ENCODE data around the gene PCDH1.

The PCDH1 gene

DNA sequence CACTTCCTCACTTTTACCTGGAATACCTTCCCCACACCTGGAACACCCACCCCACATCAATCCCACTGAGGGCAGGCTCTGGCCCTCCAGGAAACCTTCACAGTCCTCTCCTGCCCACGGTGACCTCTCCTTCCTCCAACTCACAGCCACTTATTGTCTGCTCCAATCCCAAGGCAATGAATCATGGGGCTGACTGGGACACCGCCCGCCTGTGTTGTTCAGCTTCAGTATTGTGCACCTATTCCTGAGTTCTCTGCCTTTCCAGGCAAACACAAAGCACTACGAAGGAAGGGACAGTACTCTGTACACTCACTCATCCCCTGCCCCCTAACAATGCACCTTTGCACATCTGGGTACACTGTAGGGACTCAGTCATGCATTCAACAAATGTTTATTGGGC lies 7.3 kb downstream of the PCDH1 start:
- TF ChIP-seq SIN3A (IDR thresholded peaks at IDR 0.05; ENCODE audit: borderline replicate concordance, insufficient read depth, low read length) (no peak), POLR2AphosphoS5 (IDR thresholded peaks at IDR 0.05; ENCODE audit: low read depth, low read length) (no peak), FOXP2 (optimal IDR thresholded peaks at IDR 0.05; ENCODE audit: borderline replicate concordance, extremely low read depth, extremely low read length, insufficient read depth) (no peak), TAF1 (IDR thresholded peaks at IDR 0.05; ENCODE audit: borderline replicate concordance, insufficient read depth, low read length) (no peak)
- TF ChIP-seq, protein P1, sequence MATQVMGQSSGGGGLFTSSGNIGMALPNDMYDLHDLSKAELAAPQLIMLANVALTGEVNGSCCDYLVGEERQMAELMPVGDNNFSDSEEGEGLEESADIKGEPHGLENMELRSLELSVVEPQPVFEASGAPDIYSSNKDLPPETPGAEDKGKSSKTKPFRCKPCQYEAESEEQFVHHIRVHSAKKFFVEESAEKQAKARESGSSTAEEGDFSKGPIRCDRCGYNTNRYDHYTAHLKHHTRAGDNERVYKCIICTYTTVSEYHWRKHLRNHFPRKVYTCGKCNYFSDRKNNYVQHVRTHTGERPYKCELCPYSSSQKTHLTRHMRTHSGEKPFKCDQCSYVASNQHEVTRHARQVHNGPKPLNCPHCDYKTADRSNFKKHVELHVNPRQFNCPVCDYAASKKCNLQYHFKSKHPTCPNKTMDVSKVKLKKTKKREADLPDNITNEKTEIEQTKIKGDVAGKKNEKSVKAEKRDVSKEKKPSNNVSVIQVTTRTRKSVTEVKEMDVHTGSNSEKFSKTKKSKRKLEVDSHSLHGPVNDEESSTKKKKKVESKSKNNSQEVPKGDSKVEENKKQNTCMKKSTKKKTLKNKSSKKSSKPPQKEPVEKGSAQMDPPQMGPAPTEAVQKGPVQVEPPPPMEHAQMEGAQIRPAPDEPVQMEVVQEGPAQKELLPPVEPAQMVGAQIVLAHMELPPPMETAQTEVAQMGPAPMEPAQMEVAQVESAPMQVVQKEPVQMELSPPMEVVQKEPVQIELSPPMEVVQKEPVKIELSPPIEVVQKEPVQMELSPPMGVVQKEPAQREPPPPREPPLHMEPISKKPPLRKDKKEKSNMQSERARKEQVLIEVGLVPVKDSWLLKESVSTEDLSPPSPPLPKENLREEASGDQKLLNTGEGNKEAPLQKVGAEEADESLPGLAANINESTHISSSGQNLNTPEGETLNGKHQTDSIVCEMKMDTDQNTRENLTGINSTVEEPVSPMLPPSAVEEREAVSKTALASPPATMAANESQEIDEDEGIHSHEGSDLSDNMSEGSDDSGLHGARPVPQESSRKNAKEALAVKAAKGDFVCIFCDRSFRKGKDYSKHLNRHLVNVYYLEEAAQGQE (IDR thresholded peaks at IDR 0.05; ENCODE audit: insufficient read depth in 1 of 2, low read depth in 2 of 2, low read length in 2 of 2), result no peak

DNA sequence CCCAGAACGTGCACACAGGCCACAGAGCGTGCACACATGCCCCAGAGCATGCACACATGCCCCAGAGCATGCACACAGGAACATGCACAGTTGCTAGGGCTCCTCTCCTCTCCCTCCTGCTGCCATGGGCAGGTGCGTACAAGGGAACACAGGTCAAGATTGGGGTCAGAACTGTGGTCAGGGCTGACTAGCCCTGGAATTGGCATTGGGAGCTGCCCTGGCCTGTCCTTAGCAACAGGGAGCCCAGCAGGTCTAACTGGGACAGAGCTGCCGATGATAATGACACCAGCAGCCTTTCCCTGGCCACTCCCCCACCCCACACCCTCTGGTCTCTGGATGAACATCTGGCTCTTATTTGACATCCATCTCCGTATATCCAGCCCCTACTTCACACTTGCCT lies 8.0 kb downstream of the PCDH1 start:
- no peak for TF ChIP-seq FOXP2 (optimal IDR thresholded peaks at IDR 0.05; ENCODE audit: borderline replicate concordance, extremely low read depth, extremely low read length, insufficient read depth)
- TF ChIP-seq SIN3A (IDR thresholded peaks at IDR 0.05; ENCODE audit: borderline replicate concordance, insufficient read depth, low read length), result no peak
- TF ChIP-seq POLR2AphosphoS5 (IDR thresholded peaks at IDR 0.05; ENCODE audit: low read depth, low read length), result no peak
- TF ChIP-seq, protein P1 (IDR thresholded peaks at IDR 0.05; ENCODE audit: insufficient read depth in 1 of 2, low read depth in 2 of 2, low read length in 2 of 2), result no peak

DNA sequence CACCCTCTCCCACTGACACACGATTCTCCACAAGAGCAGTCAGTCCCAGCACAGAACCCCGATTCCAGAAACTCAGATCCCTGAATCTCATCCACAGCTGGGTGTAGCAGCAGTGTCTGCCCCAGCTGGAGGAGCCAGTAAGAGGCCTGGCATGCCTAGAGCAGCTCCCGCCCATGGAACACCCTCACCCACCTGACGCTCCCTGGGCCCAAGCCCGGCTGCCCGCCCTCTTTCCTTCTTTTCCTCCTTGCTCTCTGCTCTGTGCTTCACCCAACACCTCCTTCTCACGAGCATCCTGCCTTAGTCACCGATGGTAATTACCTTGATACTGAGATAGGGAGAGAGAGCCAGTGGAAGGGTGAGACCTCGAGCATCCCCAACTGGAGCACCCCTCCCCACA lies 8.7 kb downstream of the PCDH1 start:
- TF ChIP-seq SIN3A (IDR thresholded peaks at IDR 0.05; ENCODE audit: borderline replicate concordance, insufficient read depth, low read length) (no peak), FOXP2 (optimal IDR thresholded peaks at IDR 0.05; ENCODE audit: borderline replicate concordance, extremely low read depth, extremely low read length, insufficient read depth) (no peak), POLR2AphosphoS5 (IDR thresholded peaks at IDR 0.05; ENCODE audit: low read depth, low read length) (no peak), TAF1 (IDR thresholded peaks at IDR 0.05; ENCODE audit: borderline replicate concordance, insufficient read depth, low read length) (no peak)
- TF ChIP-seq, protein P1 (IDR thresholded peaks at IDR 0.05; ENCODE audit: insufficient read depth in 1 of 2, low read depth in 2 of 2, low read length in 2 of 2), result no peak

DNA sequence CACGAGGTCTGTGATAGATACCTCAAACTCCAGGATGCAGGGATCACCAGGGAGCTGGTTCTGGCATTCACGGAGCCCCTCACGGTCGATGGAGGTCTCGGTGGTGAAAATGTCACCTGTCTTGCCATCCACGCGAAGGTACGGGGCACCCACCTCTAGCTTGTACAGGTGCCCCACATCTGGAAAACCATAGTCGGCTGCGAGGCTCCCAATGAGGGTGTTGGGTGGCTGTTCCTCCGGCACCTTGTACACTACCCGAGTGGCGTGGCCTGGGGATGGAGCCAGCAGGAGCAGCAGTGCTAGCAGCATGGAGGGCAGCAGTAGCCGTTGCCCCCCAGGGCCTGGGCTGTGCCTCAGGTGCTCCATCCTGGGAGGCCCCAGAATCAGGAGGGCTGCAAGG lies 9.2 kb downstream of the PCDH1 start:
- no peak for TF ChIP-seq POLR2AphosphoS5 (IDR thresholded peaks at IDR 0.05; ENCODE audit: low read depth, low read length)
- no peak for TF ChIP-seq TAF1 (IDR thresholded peaks at IDR 0.05; ENCODE audit: borderline replicate concordance, insufficient read depth, low read length)
- TF ChIP-seq, protein P1 (IDR thresholded peaks at IDR 0.05; ENCODE audit: insufficient read depth in 1 of 2, low read depth in 2 of 2, low read length in 2 of 2), result no peak

DNA sequence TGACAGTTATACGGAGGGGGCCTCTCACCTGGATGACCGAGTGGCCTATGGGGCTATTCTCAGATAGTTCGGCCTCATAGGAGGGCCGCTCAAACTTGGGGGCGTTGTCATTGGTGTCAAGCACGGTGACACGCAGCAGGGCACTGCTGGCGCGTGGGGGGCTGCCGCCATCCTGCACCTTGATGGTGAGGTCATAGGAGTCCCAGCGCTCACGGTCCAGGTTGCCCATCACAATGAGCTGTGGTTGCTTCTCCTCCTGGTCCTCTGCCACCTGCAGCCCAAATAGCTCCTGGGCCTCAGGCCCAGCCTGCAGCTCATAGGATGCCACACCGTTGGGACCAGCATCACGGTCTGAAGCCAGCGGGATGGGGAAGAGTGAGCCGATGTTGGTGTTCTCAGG lies 9.7 kb downstream of the PCDH1 start:
- TF ChIP-seq, protein P1 (IDR thresholded peaks at IDR 0.05; ENCODE audit: insufficient read depth in 1 of 2, low read depth in 2 of 2, low read length in 2 of 2), result no peak
- no peak for TF ChIP-seq TAF1 (IDR thresholded peaks at IDR 0.05; ENCODE audit: borderline replicate concordance, insufficient read depth, low read length)
- no peak for TF ChIP-seq FOXP2 (optimal IDR thresholded peaks at IDR 0.05; ENCODE audit: borderline replicate concordance, extremely low read depth, extremely low read length, insufficient read depth)
- no peak for TF ChIP-seq SIN3A (IDR thresholded peaks at IDR 0.05; ENCODE audit: borderline replicate concordance, insufficient read depth, low read length)
- no peak for TF ChIP-seq POLR2AphosphoS5 (IDR thresholded peaks at IDR 0.05; ENCODE audit: low read depth, low read length)
